WI38 (cell line): ENCODE data around the gene HOXD4.
A peak's percentile ranks its signal among the peaks of the same experiment; 100 is the strongest.

Source experiments
- H3K4me3 ChIP-seq: 2 replicates; pipeline ENCODE4 v1.5.1; 2011; ENCODE audit warnings: low read depth, mild to moderate bottlenecking, control low read depth, low read length
- TF ChIP-seq, protein P1 (sequence below): IDR thresholded peaks from 2 replicates; pipeline ENCODE4 v1.5.1; 2012; ENCODE audit warnings: low read depth, mild to moderate bottlenecking, control low read depth, low read length

Gene HOXD4

GRCh38 chr2:176134035-176134434, 17.3 kb upstream of the HOXD4 start:
- H3K4me3 ChIP-seq: no peak overlapping the region
- TF ChIP-seq, protein P1, sequence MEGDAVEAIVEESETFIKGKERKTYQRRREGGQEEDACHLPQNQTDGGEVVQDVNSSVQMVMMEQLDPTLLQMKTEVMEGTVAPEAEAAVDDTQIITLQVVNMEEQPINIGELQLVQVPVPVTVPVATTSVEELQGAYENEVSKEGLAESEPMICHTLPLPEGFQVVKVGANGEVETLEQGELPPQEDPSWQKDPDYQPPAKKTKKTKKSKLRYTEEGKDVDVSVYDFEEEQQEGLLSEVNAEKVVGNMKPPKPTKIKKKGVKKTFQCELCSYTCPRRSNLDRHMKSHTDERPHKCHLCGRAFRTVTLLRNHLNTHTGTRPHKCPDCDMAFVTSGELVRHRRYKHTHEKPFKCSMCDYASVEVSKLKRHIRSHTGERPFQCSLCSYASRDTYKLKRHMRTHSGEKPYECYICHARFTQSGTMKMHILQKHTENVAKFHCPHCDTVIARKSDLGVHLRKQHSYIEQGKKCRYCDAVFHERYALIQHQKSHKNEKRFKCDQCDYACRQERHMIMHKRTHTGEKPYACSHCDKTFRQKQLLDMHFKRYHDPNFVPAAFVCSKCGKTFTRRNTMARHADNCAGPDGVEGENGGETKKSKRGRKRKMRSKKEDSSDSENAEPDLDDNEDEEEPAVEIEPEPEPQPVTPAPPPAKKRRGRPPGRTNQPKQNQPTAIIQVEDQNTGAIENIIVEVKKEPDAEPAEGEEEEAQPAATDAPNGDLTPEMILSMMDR: no peak

DNA sequence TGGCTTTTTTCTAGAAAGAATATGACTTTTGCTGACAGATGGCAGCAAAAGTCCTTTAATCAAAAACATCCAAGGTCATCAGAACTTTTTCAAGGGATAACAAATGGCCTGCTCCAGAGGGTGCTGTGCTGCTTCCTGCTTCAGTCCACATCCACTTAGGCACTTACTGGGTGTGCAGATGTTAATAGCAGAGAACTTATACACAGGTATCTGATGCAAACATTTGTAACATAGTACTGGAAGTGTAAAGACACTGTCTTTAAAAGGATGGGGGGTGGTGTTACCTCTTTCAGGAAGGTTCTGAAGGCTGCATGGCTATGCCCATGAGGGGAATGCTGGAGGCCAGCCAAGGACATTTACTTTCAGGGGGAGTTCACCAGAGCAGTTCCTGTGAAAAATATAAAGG, 16.3 kb upstream of the HOXD4 start:
- TF ChIP-seq, protein P1: no peak
- no peak overlapping the region for H3K4me3 ChIP-seq

- TF ChIP-seq, protein P1: no peak
- H3K4me3 ChIP-seq: peak overlapping the region; percentile 41
Observed at GRCh38 chr2:176136374-176137251, 14.7 kb upstream of the HOXD4 start.

DNA sequence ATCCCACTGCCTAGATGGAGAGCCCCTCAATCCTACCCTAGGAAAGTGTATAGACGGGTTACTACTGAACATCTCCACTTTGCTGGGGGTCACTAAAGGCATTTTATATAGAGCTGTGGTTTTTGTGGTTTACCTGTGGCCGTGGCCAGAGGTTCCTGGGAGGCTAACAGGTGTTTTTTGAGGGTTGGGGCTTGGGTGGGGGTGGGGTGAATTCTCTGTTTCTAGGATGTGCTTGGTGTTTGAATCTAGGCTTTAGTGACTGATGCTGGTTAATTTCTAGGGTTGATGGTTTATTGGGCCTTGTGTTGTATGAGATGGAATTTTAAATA, 14.1 kb upstream of the HOXD4 start:
- TF ChIP-seq, protein P1: no peak
- no peak overlapping the region for H3K4me3 ChIP-seq

DNA sequence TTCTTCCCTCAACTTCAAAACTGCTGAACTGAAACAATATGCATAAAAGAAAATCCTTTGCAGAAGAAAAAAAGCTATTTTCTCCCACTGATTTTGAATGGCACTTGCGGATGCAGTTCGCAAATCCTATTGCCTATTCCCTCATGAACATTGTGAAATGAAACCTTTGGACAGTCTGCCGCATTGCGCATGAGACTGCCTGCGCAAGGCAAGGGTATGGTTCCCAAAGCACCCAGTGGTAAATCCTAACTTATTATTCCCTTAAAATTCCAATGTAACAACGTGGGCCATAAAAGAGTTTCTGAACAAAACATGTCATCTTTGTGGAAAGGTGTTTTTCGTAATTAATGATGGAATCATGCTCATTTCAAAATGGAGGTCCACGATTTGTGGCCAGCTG, 13.4 kb upstream of the HOXD4 start:
- no peak overlapping the region for H3K4me3 ChIP-seq

GRCh38 chr2:176138526-176138922, 12.8 kb upstream of the HOXD4 start:
- no peak overlapping the region for H3K4me3 ChIP-seq
- TF ChIP-seq, protein P1: no peak

More for the DNA sequence above, 13.4 kb upstream of the HOXD4 start:
- TF ChIP-seq, protein P1: no peak

- no peak overlapping the region for H3K4me3 ChIP-seq
- TF ChIP-seq, protein P1: no peak
Observed at GRCh38 chr2:176138923-176139660, 12.3 kb upstream of the HOXD4 start.
